ENCODE measurements around the gene KRT7. TPM values are rescaled to one million over a fixed set of nuclear protein-coding genes. Genes with fewer than 3 reads are reported as not detected.

The KRT7 gene
- total RNA-seq, 4 donors from 2014 or later: 2.5 to 248 (median 111) TPM

GRCh38 chr12:52275686-52276085, 42.6 kb downstream of the KRT7 start:
- no peak for ATAC-seq (ENCODE audit: low FRiP score)
- DNase-seq (ENCODE audit: low spot score): no peak
- TF ChIP-seq CTCF (IDR thresholded peaks at IDR 0.05): no peak

DNA sequence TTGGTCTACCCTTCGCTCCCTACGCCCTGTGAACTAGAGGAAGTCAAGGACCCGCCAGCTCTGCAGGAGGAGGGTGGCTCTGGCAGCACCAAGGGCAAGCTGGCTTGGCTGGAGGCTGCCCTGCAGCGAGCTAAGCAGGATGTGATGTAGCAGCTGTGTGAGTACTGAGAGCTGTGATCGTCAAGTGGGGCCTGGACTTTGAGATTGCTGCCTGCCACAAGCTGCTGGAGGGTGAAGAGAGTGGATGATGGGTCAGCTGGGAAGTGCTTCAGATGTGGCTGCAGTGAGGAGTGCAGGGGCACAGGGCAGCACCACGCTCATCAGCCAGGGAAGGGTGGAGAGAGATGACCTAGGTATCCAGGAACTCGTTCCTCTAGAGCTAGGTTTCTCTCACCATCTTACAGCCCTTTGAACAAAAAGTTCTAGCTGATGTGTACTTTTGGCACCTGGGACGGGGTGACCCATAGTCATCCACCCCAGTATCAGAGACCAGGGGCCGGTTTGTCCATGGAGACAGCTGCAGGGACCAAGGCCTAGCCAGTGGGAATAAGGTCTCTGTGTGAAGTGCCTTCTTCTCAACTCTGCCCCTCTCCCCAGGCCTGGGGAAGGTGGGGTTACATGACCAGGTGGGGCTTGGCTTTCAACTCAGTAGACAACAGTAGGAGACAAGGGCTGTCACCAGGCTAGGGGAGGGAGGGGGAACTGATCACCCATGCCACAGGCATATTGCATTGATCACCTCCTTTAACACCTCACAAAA, 44.6 kb downstream of the KRT7 start:
- ATAC-seq (ENCODE audit: low FRiP score) (no peak), DNase-seq (ENCODE audit: low spot score) (no peak)
- TF ChIP-seq CTCF (IDR thresholded peaks at IDR 0.05): no peak

DNA sequence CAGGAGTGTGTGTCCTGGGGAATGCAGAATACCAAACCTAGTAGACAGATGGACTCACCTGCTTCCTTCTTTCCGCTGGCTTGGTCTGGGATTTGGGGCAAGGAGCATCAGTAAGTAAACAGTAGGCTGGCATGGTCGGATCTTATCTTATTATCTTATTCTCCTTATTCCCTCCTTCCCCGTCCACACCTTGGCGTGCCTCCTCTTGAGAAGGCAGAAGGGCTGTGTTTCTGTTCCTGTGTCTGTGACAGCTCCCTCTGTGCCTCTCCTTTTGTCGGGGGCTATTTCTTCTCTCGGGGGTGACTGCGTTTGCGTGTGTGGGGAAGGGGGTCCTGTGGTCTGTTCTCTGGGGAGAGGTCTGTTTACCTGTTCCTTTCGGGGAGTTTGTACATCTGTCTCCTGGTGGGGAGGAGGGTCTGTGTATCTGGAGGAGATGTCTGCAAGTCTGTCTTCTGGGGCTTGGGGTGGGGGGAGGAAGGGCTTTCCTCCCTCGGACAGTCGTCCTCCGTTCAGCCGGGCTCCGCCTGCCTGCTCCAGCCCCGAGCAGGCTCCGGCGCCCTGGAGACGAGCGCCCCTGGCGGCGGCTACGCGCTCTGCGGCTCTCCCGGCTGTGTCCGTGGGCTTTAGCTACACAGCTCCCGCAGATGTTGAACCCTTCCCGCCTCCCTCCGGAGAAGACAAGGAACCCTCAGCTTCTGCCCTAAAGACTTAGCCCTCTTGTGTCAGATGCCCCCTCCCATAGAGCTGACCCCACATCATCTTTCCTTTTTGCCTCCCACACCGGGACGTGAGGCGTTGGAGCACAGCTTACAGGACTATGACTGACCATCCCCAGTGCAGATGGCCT, 45.8 kb downstream of the KRT7 start:
- peak; percentile 47 for DNase-seq (ENCODE audit: low spot score)
- TF ChIP-seq CTCF (IDR thresholded peaks at IDR 0.05): peak in 2 of 3 donors; percentile 65 to 85
- ATAC-seq (ENCODE audit: low FRiP score): peak; percentile 78

GRCh38 chr12:52279422-52280318, 46.6 kb downstream of the KRT7 start:
- DNase-seq (ENCODE audit: low spot score): no peak

GRCh38 chr12:52280319-52280795, 47.3 kb downstream of the KRT7 start:
- ATAC-seq (ENCODE audit: low FRiP score) (peak; percentile 60), DNase-seq (ENCODE audit: low spot score) (no peak)
- TF ChIP-seq CTCF (IDR thresholded peaks at IDR 0.05): no peak

More at GRCh38 chr12:52279422-52280318, 46.6 kb downstream of the KRT7 start:
- ATAC-seq (ENCODE audit: low FRiP score): no peak
- no peak for TF ChIP-seq CTCF (IDR thresholded peaks at IDR 0.05)

- no peak for TF ChIP-seq CTCF (IDR thresholded peaks at IDR 0.05)
- DNase-seq (ENCODE audit: low spot score) (no peak), ATAC-seq (ENCODE audit: low FRiP score) (peak; percentile 58)
These were observed 47.9 kb downstream of the KRT7 start for GRCh38 chr12:52280796-52281560.

Measured in omental fat pad (tissue), 4 donors.